Suprapubic skin (tissue), 4 donors: Measurements from ENCODE around the gene TLR10.

ENCODE experiments used
- EP300 ChIP-seq: sonication (generic); formaldehyde crosslinking; IDR thresholded peaks from one replicate; pipeline ENCODE4 v1.6.1; 2017; ENCODE audit warnings: antibody characterized with exemption
- POLR2A ChIP-seq, 2 donors: fragments of 450-650 bp; IDR thresholded peaks; one replicate each; pipeline ENCODE4 v1.6.1; 2017; ENCODE audit warnings: antibody characterized with exemption in 2 of 2, mild to moderate bottlenecking in 2 of 2, moderate library complexity in 2 of 2
- POLR2AphosphoS5 ChIP-seq, 3 donors: sonication (generic); formaldehyde crosslinking; IDR thresholded peaks; one replicate each; pipeline ENCODE4 v1.6.1; 2017; ENCODE audit warnings: antibody characterized with exemption in 3 of 3
- TF ChIP-seq, protein P1 (sequence below), 2 donors: fragments of 200-600 bp in 1 of 2; fragments of 450-650 bp in 1 of 2; sonication (generic) in 1 of 2; IDR thresholded peaks; one replicate each; pipeline ENCODE4 v1.5.1; 2016 to 2019; ENCODE audit warnings: antibody characterized with exemption in 2 of 2, mild to moderate bottlenecking in 1 of 2, moderate library complexity in 1 of 2

DNA sequence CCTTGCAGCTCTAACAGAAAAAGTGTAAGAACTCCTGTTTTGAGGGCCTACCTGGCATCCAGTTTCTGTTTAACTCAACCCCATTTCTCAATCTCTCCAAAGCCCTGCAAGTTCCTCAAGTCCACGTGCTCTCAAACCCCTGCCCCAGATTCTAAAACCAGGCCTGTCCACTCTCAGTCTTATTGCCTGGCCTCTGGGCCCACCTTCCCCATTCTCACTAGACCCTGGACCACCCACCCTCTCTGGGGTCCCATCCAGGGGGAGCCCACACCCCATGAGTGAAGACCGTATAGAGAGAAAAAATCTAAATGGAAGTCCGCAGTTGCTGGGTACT is 58.3 kb downstream of the TLR10 start:
- TF ChIP-seq, protein P1, sequence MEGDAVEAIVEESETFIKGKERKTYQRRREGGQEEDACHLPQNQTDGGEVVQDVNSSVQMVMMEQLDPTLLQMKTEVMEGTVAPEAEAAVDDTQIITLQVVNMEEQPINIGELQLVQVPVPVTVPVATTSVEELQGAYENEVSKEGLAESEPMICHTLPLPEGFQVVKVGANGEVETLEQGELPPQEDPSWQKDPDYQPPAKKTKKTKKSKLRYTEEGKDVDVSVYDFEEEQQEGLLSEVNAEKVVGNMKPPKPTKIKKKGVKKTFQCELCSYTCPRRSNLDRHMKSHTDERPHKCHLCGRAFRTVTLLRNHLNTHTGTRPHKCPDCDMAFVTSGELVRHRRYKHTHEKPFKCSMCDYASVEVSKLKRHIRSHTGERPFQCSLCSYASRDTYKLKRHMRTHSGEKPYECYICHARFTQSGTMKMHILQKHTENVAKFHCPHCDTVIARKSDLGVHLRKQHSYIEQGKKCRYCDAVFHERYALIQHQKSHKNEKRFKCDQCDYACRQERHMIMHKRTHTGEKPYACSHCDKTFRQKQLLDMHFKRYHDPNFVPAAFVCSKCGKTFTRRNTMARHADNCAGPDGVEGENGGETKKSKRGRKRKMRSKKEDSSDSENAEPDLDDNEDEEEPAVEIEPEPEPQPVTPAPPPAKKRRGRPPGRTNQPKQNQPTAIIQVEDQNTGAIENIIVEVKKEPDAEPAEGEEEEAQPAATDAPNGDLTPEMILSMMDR (IDR thresholded peaks at IDR 0.05), result no peak
- TF ChIP-seq POLR2AphosphoS5 (IDR thresholded peaks at IDR 0.05) (no peak), EP300 (no peak), POLR2A (IDR thresholded peaks at IDR 0.05) (no peak)
